Kidney (tissue), 14 donors: ENCODE results near the gene NXPH4. TPM values are rescaled to one million over a fixed set of nuclear protein-coding genes. Genes with fewer than 3 reads are reported as not detected.

Experiments
- DNase-seq, 5 donors: peaks; one replicate each; pipeline ENCODE4 v3.0.0-alpha.2; 2013 to 2020
- FAIRE-seq: peaks from 2 replicates; lab custom pipeline; 2012; peaks lifted over from hg19 to GRCh38; lab: Jason Lieb, UNC
- H3K27ac ChIP-seq, 2 donors: one replicate each; pipeline ENCODE4 v1.7.0; 2013; ENCODE audit warnings: low read depth in 2 of 2, low read length in 2 of 2, inconsistent platforms in 1 of 2
- H3K27me3 ChIP-seq: one replicate; pipeline ENCODE4 v1.7.1; 2013; ENCODE audit warnings: low read length, inconsistent platforms; ENCODE audit not compliant: control insufficient read depth, insufficient read depth
- H3K36me3 ChIP-seq, 3 donors: one replicate each; pipeline versions ENCODE4 v1.7.0 to v1.7.1; 2013; ENCODE audit warnings: low read length in 3 of 3, control low read depth in 1 of 3, inconsistent platforms in 1 of 3; ENCODE audit not compliant: insufficient read depth in 3 of 3, control insufficient read depth in 2 of 3
- H3K4me1 ChIP-seq, 3 donors: one replicate each; pipeline versions ENCODE4 v1.7.0 to v1.7.1; 2013; ENCODE audit warnings: low read length in 3 of 3, inconsistent platforms in 1 of 3, low read depth in 1 of 3; ENCODE audit not compliant: control insufficient read depth in 2 of 3, insufficient read depth in 2 of 3
- H3K4me3 ChIP-seq, 3 donors: one replicate each; pipeline versions ENCODE4 v1.7.0 to v1.8.1; 2013; ENCODE audit warnings: low read length in 3 of 3, control low read depth in 1 of 3, inconsistent platforms in 1 of 3
- H3K9ac ChIP-seq, 3 donors: one replicate each; pipeline versions ENCODE4 v1.7.0 to v1.7.1; 2013; ENCODE audit warnings: low read length in 3 of 3, control low read depth in 1 of 3, inconsistent platforms in 1 of 3
- H3K9me3 ChIP-seq, 3 donors: one replicate each; pipeline versions ENCODE4 v1.7.0 to v1.7.1; 2013; ENCODE audit warnings: low read length in 3 of 3, control low read depth in 1 of 3, inconsistent platforms in 1 of 3; ENCODE audit not compliant: control insufficient read depth in 2 of 3, insufficient read depth in 1 of 3
- intact Hi-C: fragments of 100-400 bp; cut with DNase I; formaldehyde crosslinking; loops from one replicate; pipeline ENCODE4 v1.11.1; 2022
- polyA plus RNA-seq: library from polyadenylated mRNA; stranded (reverse); fragments of 350-450 nt; fragmentation: Illumina TruSeq; extraction: RNeasy Lipid Tissue Mini Kit (QIAGEN cat#74804); gene quantifications from one replicate; pipeline ENCODE4 v1.2.3, GENCODE V29; 2014; ENCODE audit warnings: low read depth, low replicate concordance; ENCODE audit not compliant: insufficient read depth
- total RNA-seq: library from RNA; stranded (reverse); fragmentation: NEBNext Ultra II Directional; extraction: Animal tissue kit (Norgen Biotek cat#: 25700); gene quantifications from one replicate; pipeline ENCODE4 v1.2.1, GENCODE V29; 2021
- TF ChIP-seq, protein P1 (sequence below): IDR thresholded peaks from 3 replicates; pipeline ENCODE4 v1.5.1; 2012; ENCODE audit warnings: mild to moderate bottlenecking, moderate library complexity, borderline replicate concordance; ENCODE audit not compliant: insufficient read depth; ENCODE audit errors: extremely low read depth
- donor health status: control.
- donor health status: control.
- donor health status: control.
- donor health status: control.
- donor health status: control.
- donor health status: DM: yes; HTN: yes; CAD: no.
- donor health status: Normal renal cell carcinoma (clear cell type).

Gene NXPH4
- total and polyA plus RNA-seq, 2 donors from 2014 or later = 0.16 to 0.71 TPM

DNA sequence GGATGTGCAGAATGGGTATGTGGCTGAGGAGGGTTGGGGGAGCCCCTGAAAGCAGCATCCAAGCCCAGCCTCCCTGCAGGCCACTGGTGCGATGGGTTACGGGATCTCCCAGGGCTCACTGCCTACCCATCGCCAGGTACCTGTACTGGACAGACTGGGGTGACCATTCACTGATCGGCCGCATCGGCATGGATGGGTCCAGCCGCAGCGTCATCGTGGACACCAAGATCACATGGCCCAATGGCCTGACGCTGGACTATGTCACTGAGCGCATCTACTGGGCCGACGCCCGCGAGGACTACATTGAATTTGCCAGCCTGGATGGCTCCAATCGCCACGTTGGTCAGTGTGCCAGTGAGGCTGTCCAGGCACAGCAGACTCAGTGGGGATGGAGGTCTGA, 18.3 kb upstream of the NXPH4 start:
- Histone ChIP-seq H3K9ac (no peak overlapping the region), H3K4me3 (no peak overlapping the region), H3K9me3 (no peaks in the 10 kb centered on the region), H3K27ac (no peak overlapping the region), H3K36me3 (peaks cover 0 to 13% (median 7%) of the 10 kb centered on the region in 3 donors), H3K4me1 (no peaks in the 10 kb centered on the region), H3K27me3 (no peaks in the 10 kb centered on the region)
- intact Hi-C loops = no loop called here
- TF ChIP-seq, protein P1, sequence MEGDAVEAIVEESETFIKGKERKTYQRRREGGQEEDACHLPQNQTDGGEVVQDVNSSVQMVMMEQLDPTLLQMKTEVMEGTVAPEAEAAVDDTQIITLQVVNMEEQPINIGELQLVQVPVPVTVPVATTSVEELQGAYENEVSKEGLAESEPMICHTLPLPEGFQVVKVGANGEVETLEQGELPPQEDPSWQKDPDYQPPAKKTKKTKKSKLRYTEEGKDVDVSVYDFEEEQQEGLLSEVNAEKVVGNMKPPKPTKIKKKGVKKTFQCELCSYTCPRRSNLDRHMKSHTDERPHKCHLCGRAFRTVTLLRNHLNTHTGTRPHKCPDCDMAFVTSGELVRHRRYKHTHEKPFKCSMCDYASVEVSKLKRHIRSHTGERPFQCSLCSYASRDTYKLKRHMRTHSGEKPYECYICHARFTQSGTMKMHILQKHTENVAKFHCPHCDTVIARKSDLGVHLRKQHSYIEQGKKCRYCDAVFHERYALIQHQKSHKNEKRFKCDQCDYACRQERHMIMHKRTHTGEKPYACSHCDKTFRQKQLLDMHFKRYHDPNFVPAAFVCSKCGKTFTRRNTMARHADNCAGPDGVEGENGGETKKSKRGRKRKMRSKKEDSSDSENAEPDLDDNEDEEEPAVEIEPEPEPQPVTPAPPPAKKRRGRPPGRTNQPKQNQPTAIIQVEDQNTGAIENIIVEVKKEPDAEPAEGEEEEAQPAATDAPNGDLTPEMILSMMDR = no peak
- FAIRE-seq (no peak), DNase-seq (no peak)

DNA sequence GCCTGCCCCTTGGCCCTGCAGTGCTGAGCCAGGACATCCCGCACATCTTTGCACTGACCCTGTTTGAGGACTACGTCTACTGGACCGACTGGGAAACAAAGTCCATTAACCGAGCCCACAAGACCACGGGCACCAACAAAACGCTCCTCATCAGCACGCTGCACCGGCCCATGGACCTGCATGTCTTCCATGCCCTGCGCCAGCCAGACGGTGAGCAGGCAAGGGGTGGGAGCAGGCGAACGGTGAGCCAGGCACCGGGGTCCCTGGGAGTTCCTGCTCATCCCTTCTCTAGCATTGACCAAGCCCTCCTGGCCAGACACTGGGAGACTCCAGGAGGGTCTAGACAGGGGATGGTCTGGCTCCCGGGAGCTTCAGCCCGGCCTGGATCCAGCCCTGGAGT, 17.4 kb upstream of the NXPH4 start:
- H3K27me3 ChIP-seq = no peaks in the 10 kb centered on the region
- intact Hi-C loops = no loop called here
- FAIRE-seq (no peak), DNase-seq (no peak)
- H3K9ac ChIP-seq = no peak overlapping the region
- no peaks in the 10 kb centered on the region for H3K4me1 ChIP-seq
- TF ChIP-seq, protein P1 = no peak
- peaks cover 0 to 9% (median 7%) of the 10 kb centered on the region in 3 donors for H3K36me3 ChIP-seq
- H3K9me3 ChIP-seq = no peaks in the 10 kb centered on the region
- H3K27ac ChIP-seq = no peak overlapping the region
- H3K4me3 ChIP-seq = no peak overlapping the region

DNA sequence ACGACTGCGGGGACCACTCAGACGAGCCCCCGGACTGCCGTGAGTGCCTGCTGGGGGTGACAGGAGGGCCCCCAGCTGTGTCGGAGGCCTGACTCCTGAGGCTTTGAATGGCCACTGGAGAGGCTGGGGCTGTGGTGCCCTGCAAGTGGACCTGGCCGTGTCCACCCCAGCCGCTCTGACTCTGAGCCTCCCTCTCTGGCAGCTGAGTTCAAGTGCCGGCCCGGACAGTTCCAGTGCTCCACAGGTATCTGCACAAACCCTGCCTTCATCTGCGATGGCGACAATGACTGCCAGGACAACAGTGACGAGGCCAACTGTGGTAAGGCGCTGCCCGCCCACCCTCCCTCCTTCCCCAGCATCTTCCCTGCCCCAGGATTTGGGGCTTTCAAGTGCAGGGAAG, 16.1 kb upstream of the NXPH4 start:
- FAIRE-seq = no peak

More for the DNA sequence above, 16.1 kb upstream of the NXPH4 start:
- TF ChIP-seq, protein P1 = no peak
- no peak overlapping the region for H3K9ac ChIP-seq
- no peaks in the 10 kb centered on the region for H3K9me3 ChIP-seq
- intact Hi-C loops = no loop called here
- no peak for DNase-seq
- no peaks in the 10 kb centered on the region for H3K27me3 ChIP-seq
- no peak overlapping the region for H3K27ac ChIP-seq
- H3K4me1 ChIP-seq = no peaks in the 10 kb centered on the region
- no peak overlapping the region for H3K4me3 ChIP-seq
- H3K36me3 ChIP-seq = peaks cover 0 to 6% (median 5%) of the 10 kb centered on the region in 3 donors
